ENCODE data around the gene PSG4.
"Not testable (repeated sequence)": the region's sequence is repeated elsewhere in the genome, so short reads cannot be mapped to it uniquely, and the experiment has no call there.

- not testable (repeated sequence) for TF ChIP-seq CTCF (conservative IDR thresholded peaks at IDR 0.05; ENCODE audit: low read depth in 2 of 2); REST (IDR thresholded peaks at IDR 0.05; ENCODE audit: unreplicated experiment); EZH2 (IDR thresholded peaks at IDR 0.05; ENCODE audit: low read depth, unreplicated experiment); POLR2AphosphoS5 (IDR thresholded peaks at IDR 0.05; ENCODE audit: low read depth)
Measured at GRCh38 chr19:43238213-43238612, 32.8 kb upstream of the PSG4 start.

Measured in GM23338 (cell line).